Dendritic cell treated with granulocyte-macrophage colony-stimulating factor and Interleukin-4, amounts not matched to agents 40 ng/mL and 50 ng/mL, for 4 days (primary cell): ENCODE results near the gene CETP.
A peak's percentile ranks its signal among the peaks of the same experiment; 100 is the strongest.
"Not testable (repeated sequence)": the region's sequence is repeated elsewhere in the genome, so short reads cannot be mapped to it uniquely, and the experiment has no call there.

ENCODE experiments used
- H3K27ac Mint-ChIP-seq: one replicate; pipeline ENCODE4 v1.8.0; 2022; ENCODE audit warnings: mild to moderate bottlenecking, mixed read lengths
- H3K27me3 Mint-ChIP-seq: one replicate; pipeline ENCODE4 v1.8.0; 2022; ENCODE audit warnings: mild to moderate bottlenecking, mixed read lengths
- H3K36me3 Mint-ChIP-seq: one replicate; pipeline ENCODE4 v1.8.0; 2022; ENCODE audit warnings: low read depth, mixed read lengths
- H3K4me1 Mint-ChIP-seq: one replicate; pipeline ENCODE4 v1.8.0; 2022; ENCODE audit warnings: low read depth, mixed read lengths
- H3K4me3 Mint-ChIP-seq: one replicate; pipeline ENCODE4 v1.8.0; 2022; ENCODE audit warnings: mild to moderate bottlenecking, moderate library complexity, mixed read lengths
- H3K9me3 Mint-ChIP-seq: one replicate; pipeline ENCODE4 v1.8.0; 2022; ENCODE audit warnings: mixed read lengths
- intact Hi-C: fragments of 100-400 bp; cut with micrococcal nuclease; formaldehyde crosslinking; loops from one replicate; pipeline ENCODE4 v1.15.0; 2022

The CETP gene

GRCh38 chr16:56986361-56986760, 24.6 kb downstream of the CETP start:
- intact Hi-C loops = no loop called here
- no peak overlapping the region for H3K4me3 Mint-ChIP-seq
- no peaks in the 10 kb centered on the region for H3K27me3 Mint-ChIP-seq
- H3K9me3 Mint-ChIP-seq = no peaks in the 10 kb centered on the region
- peaks cover 7% of the 10 kb centered on the region for H3K36me3 Mint-ChIP-seq
- peak overlapping the region; percentile 68 for H3K27ac Mint-ChIP-seq
- peaks cover 62% of the 10 kb centered on the region for H3K4me1 Mint-ChIP-seq

GRCh38 chr16:56986908-56987307, 25.2 kb downstream of the CETP start:
- intact Hi-C loops, H3K27me3 Mint-ChIP-seq, H3K9me3 Mint-ChIP-seq, H3K36me3 Mint-ChIP-seq, H3K4me3 Mint-ChIP-seq: not testable (repeated sequence)
- peaks cover 63% of the 10 kb centered on the region for H3K4me1 Mint-ChIP-seq
- peak overlapping the region; percentile 68 for H3K27ac Mint-ChIP-seq

DNA sequence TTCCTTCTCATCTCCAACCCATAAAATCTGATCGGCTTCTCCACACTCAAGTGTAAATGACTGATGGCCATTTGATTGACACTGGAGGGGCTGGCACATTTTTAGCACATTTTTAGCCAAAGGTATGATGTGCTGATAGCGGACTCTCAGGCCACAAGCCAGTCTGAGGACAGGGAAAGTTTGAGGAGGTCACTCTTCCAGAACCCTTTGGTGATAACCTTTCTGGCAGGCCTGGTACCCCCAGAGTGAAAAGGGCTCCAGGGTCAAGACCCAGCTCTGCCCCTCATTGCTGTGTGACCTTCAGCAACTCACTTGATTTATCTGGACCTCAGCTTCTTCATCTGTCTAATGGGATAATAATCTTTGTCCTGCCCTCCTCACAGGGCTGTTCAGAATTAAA, 25.9 kb downstream of the CETP start:
- intact Hi-C loops = no loop called here
- H3K4me3 Mint-ChIP-seq = no peak overlapping the region
- H3K4me1 Mint-ChIP-seq = peaks cover 61% of the 10 kb centered on the region
- peak overlapping the region; percentile 97 for H3K27ac Mint-ChIP-seq
- no peaks in the 10 kb centered on the region for H3K27me3 Mint-ChIP-seq
- no peaks in the 10 kb centered on the region for H3K9me3 Mint-ChIP-seq
- H3K36me3 Mint-ChIP-seq = peaks cover 7% of the 10 kb centered on the region

- intact Hi-C loops = no loop called here
- peaks cover 66% of the 10 kb centered on the region for H3K4me1 Mint-ChIP-seq
- H3K9me3 Mint-ChIP-seq = no peaks in the 10 kb centered on the region
- H3K4me3 Mint-ChIP-seq = peak overlapping the region; percentile 99
- no peaks in the 10 kb centered on the region for H3K27me3 Mint-ChIP-seq
- H3K27ac Mint-ChIP-seq = peak overlapping the region; percentile 97
- peaks cover 7% of the 10 kb centered on the region for H3K36me3 Mint-ChIP-seq
These were observed 26.6 kb downstream of the CETP start for GRCh38 chr16:56988161-56988947.

DNA sequence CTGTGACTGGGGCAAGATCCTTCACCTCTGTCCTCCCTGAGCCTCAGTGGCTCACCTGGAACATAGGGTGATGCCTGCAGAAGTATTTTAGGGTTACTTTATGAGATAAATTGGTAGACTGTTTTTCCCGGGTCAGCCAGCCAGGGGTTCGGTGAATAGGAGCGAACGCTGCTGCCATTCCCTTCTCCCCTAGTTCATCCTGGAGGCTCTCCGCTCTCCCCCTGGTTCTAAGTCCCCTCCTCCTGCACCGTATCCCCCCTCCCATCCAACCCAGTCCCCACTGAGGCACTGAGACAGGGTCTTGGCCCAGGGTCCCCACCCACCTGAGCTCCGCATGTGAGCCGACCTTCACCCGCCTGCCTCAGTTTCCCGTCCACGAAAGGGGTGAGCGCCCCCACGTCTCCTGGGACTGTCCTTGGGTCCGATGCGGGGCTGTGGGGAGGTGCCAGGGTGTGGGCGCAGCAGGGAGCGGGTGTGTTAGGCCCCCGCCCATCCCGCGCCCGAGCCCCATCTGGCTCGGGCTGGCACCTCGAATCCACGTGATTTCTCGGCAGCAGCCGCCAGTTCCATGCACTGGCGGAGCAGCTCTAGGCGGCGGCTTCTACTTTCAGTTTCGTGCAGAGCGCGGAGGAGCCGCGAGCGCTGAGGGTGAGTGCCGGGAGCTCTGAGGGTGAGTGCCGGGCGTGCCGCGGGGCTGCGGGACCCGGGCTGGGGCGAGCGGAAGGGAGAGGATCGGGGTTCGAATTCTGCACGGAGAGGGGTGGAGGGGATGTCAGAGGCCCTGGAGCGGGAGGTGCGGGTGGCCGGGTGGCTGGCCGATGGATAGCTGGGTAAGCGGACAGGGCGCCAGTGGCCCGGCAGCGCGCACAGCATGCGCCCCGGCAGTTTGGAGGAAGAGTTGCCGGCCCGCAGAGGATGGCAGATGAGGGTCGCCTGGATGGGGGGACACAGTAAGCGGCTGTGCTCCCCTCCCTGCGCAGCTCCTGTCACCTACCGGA, 27.5 kb downstream of the CETP start, which contains the start of gene NLRC5:
Gene NLRC5, plus strand, starts transcription at position 610 of the 998 bp plus-strand sequence. CDS start 31,156 bp downstream, outside the sequence.
- H3K4me1 Mint-ChIP-seq = peaks cover 70% of the 10 kb centered on the region
- peaks cover 7% of the 10 kb centered on the region for H3K36me3 Mint-ChIP-seq
- no peaks in the 10 kb centered on the region for H3K9me3 Mint-ChIP-seq
- intact Hi-C loops = no loop called here
- H3K27ac Mint-ChIP-seq = peak within 1 kb of the TSS; percentile 97
- peak within 1 kb of the TSS; percentile 99 for H3K4me3 Mint-ChIP-seq
- no peaks in the 10 kb centered on the region for H3K27me3 Mint-ChIP-seq

DNA sequence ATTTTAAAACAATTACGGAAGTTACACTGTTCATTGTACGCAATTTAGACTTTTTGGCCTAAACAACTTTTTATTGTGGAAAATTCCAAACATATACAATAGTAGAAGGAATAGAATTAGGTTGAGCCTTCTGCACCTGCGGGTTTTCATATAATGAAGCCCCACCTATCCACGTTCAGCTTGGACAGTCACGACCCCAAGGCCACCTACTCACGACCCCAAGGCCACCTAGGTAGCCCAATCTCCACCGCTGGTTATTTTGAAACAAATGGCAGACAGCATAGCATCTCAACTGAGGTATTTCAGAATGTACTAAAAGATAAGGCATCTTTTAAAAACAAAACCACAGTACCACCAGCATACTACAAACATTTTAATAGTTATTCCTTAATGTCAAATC, 28.2 kb downstream of the CETP start:
- Mint-ChIP-seq H3K27ac (peak overlapping the region; percentile 97), H3K36me3 (peaks cover 7% of the 10 kb centered on the region), H3K27me3 (no peaks in the 10 kb centered on the region), H3K4me3 (peak overlapping the region; percentile 99), H3K9me3 (no peaks in the 10 kb centered on the region), H3K4me1 (peaks cover 69% of the 10 kb centered on the region)
- intact Hi-C loops = no loop called here

- intact Hi-C loops = no loop called here
- H3K27me3 Mint-ChIP-seq = no peaks in the 10 kb centered on the region
These were observed 28.9 kb downstream of the CETP start for GRCh38 chr16:56990407-56991286.

GRCh38 chr16:56992431-56992830, 30.7 kb downstream of the CETP start:
- H3K27ac Mint-ChIP-seq, H3K27me3 Mint-ChIP-seq, H3K9me3 Mint-ChIP-seq, intact Hi-C loops, H3K4me3 Mint-ChIP-seq: not testable (repeated sequence)
- peaks cover 15% of the 10 kb centered on the region for H3K36me3 Mint-ChIP-seq
- H3K4me1 Mint-ChIP-seq = peaks cover 56% of the 10 kb centered on the region

More at GRCh38 chr16:56990407-56991286, 28.9 kb downstream of the CETP start:
- H3K4me1 Mint-ChIP-seq = peaks cover 62% of the 10 kb centered on the region
- H3K4me3 Mint-ChIP-seq = peak overlapping the region; percentile 99
- peak overlapping the region; percentile 97 for H3K27ac Mint-ChIP-seq
- H3K36me3 Mint-ChIP-seq = peaks cover 8% of the 10 kb centered on the region
- H3K9me3 Mint-ChIP-seq = no peaks in the 10 kb centered on the region

DNA sequence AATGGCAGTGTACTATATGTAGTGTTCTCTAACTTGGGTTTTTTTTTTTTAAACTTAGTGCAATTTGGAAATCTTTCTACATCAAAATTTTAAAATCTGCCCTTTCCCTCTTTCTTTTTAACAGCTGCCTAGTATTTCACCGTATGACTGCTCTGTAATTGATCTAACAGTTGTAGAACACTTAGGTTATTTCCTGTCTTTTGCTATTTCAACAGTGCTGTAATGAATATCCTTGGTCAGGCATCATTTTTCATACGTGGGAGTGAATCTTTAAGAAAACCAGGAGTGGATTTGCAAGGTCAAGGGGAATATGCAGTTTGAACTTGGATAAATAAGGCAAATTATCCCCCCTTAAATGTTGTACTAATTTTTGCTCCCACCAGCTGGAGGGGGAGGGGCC, 31.5 kb downstream of the CETP start:
- no peak overlapping the region for H3K27ac Mint-ChIP-seq
- H3K4me1 Mint-ChIP-seq = peaks cover 48% of the 10 kb centered on the region
- no peak overlapping the region for H3K4me3 Mint-ChIP-seq
- H3K36me3 Mint-ChIP-seq = peaks cover 15% of the 10 kb centered on the region
- H3K9me3 Mint-ChIP-seq = no peaks in the 10 kb centered on the region
- intact Hi-C loops = no loop called here
- H3K27me3 Mint-ChIP-seq = no peaks in the 10 kb centered on the region

DNA sequence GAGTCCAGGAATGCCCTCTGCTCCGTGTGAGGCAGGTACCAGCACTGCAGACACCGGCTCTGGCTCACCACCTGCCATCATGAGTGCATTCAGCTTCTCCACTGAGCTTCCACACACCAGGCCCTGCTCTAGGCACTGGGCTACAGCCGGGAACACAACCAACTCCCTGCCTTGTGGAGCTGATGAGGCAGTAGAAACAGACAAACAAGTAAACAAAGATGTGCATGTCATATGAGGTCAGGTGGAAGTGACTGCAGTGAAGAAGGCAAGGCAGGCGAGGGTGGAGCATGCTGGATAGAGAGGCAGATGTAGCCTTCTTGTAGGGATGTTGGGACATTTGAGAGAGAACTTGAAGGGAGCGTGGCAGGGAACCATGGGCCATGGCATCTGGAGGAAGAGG, 32.6 kb downstream of the CETP start:
- no peaks in the 10 kb centered on the region for H3K9me3 Mint-ChIP-seq
- H3K4me1 Mint-ChIP-seq = peaks cover 41% of the 10 kb centered on the region
- H3K27me3 Mint-ChIP-seq = no peaks in the 10 kb centered on the region
- intact Hi-C loops = no loop called here
- no peak overlapping the region for H3K4me3 Mint-ChIP-seq
- H3K27ac Mint-ChIP-seq = no peak overlapping the region
- H3K36me3 Mint-ChIP-seq = peaks cover 13% of the 10 kb centered on the region

DNA sequence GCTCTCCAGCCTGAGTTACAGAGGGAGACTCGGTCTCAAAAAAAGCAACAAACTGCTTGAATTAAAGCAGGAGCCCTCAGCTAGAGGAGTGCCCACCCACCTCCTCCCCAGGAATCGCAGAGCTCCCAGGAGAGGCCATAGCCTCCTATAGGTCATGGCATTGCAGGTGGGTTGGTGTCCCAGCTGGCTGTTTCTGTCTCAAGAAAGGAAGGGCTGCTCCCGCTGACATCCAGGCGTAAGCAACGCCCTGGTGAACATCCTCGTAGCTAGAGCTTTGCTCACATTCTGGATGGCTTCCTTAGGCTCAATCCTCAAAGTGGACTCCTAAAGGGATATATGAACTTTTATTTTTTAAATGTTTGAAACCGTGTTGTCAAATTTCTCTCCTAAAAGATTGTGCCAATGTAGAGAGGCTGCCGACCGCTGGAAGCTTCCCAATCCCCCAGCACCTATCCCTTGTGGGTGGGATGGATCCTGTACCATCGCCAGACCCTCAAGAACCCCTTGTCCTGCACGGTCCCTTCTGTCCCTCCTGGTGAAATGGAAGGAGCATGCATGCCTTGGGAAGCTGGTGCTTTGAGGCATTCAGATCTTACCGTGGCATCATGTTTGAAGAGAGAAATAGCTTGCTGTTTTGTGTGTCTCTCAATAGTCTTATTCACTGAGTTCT, 33.5 kb downstream of the CETP start:
- H3K36me3 Mint-ChIP-seq = peaks cover 8% of the 10 kb centered on the region

DNA sequence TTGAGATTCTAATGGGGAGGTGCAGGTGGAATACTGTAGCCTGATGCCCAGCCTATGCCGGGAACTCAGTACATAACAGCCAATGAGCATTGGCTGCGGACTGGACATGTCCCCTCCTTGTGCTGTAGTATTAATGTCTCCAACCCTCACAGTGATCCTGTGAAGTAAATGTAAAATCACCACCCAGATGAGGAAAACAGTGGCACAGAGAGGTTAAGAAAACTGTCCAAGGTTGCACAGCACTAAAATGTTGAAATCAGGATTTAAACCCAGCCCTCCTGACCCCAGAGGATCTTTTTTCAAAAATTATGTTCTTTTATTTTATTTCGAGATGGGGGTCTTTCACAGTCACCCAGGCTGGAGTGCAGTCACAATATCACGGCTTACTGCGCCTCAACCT, 35.5 kb downstream of the CETP start:
- Mint-ChIP-seq H3K9me3 (no peaks in the 10 kb centered on the region), H3K36me3 (peaks cover 8% of the 10 kb centered on the region), H3K4me1 (peaks cover 40% of the 10 kb centered on the region), H3K27ac (no peak overlapping the region), H3K4me3 (no peak overlapping the region), H3K27me3 (no peaks in the 10 kb centered on the region)
- intact Hi-C loops = no loop called here

More for the DNA sequence above, 33.5 kb downstream of the CETP start:
- intact Hi-C loops = no loop called here
- H3K27me3 Mint-ChIP-seq = no peaks in the 10 kb centered on the region
- no peaks in the 10 kb centered on the region for H3K9me3 Mint-ChIP-seq
- H3K27ac Mint-ChIP-seq = no peak overlapping the region
- H3K4me3 Mint-ChIP-seq = no peak overlapping the region
- H3K4me1 Mint-ChIP-seq = peaks cover 45% of the 10 kb centered on the region

GRCh38 chr16:56997931-56998330, 36.2 kb downstream of the CETP start:
- no peak overlapping the region for H3K4me3 Mint-ChIP-seq
- H3K36me3 Mint-ChIP-seq = peaks cover 8% of the 10 kb centered on the region
- H3K27me3 Mint-ChIP-seq = no peaks in the 10 kb centered on the region
- intact Hi-C loops = no loop called here
- no peaks in the 10 kb centered on the region for H3K9me3 Mint-ChIP-seq
- peaks cover 41% of the 10 kb centered on the region for H3K4me1 Mint-ChIP-seq
- H3K27ac Mint-ChIP-seq = no peak overlapping the region
